ENCODE measurements around the gene IQCN.

DNA sequence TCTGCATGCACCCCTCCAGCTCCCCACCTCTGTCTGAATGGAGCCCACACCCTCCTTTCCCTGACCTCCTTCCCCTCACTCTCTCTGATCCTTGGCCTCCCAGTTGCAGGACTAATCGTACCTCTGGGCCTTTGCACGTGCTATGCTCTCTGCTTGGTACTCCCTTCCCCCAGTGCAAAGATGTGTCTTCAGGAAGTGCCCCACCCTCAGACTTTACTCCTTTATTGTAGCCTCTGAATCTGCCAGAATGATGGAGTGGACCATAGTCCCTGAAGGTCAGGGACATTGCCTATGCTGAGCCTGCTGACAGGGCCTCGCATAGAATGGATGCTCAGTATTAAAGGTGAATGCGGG, 8.5 kb upstream of the IQCN start:
- TF ChIP-seq, protein P1, sequence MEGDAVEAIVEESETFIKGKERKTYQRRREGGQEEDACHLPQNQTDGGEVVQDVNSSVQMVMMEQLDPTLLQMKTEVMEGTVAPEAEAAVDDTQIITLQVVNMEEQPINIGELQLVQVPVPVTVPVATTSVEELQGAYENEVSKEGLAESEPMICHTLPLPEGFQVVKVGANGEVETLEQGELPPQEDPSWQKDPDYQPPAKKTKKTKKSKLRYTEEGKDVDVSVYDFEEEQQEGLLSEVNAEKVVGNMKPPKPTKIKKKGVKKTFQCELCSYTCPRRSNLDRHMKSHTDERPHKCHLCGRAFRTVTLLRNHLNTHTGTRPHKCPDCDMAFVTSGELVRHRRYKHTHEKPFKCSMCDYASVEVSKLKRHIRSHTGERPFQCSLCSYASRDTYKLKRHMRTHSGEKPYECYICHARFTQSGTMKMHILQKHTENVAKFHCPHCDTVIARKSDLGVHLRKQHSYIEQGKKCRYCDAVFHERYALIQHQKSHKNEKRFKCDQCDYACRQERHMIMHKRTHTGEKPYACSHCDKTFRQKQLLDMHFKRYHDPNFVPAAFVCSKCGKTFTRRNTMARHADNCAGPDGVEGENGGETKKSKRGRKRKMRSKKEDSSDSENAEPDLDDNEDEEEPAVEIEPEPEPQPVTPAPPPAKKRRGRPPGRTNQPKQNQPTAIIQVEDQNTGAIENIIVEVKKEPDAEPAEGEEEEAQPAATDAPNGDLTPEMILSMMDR (IDR thresholded peaks at IDR 0.05) = no peak
- TF ChIP-seq ZFX (IDR thresholded peaks at IDR 0.05; ENCODE audit: borderline replicate concordance) = no peak

Data from 22Rv1 (cell line).